Fibroblast of skin of left quadriceps (primary cell): ENCODE measurements around the gene EPS8L2.
"Not testable (repeated sequence)": the region's sequence is repeated elsewhere in the genome, so short reads cannot be mapped to it uniquely, and the experiment has no call there.

Experiments
- DNase-seq, 2 experiments: peaks; one replicate each; pipeline ENCODE4 v3.0.0-alpha.2; 2013; ENCODE audit warnings: low read depth in 2 of 2

EPS8L2 gene

GRCh38 chr11:725624-726202, 19.7 kb downstream of the EPS8L2 start:
- DNase-seq = no peak

DNA sequence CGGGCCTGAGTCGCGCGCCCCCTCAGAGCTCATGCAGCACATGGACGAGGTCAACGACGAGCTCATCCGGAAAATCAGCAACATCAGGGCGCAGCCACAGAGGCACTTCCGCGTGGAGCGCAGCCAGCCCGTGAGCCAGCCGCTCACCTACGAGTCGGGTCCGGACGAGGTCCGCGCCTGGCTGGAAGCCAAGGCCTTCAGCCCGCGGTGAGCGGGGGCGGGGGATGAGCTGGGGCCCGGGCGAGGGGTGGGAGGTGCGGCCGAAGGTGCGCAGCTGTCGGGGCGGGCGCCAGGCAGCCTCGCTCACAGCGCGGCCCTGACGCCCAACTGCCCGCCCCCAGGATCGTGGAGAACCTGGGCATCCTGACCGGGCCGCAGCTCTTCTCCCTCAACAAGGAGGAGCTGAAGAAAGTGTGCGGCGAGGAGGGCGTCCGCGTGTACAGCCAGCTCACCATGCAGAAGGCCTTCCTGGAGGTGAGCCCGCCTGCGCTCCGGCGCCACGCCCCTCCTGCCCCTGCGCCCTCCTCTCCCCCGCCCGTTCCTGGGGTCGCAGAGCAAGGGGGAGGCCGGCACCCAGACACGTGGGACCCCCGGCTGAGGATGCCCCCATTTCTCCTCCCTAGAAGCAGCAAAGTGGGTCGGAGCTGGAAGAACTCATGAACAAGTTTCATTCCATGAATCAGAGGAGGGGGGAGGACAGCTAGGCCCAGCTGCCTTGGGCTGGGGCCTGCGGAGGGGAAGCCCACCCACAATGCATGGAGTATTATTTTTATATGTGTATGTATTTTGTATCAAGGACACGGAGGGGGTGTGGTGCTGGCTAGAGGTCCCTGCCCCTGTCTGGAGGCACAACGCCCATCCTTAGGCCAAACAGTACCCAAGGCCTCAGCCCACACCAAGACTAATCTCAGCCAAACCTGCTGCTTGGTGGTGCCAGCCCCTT, 20.5 kb downstream of the EPS8L2 start:
- DNase-seq = no peak

GRCh38 chr11:727281-727701, 21.3 kb downstream of the EPS8L2 start:
- DNase-seq = no peak

DNA sequence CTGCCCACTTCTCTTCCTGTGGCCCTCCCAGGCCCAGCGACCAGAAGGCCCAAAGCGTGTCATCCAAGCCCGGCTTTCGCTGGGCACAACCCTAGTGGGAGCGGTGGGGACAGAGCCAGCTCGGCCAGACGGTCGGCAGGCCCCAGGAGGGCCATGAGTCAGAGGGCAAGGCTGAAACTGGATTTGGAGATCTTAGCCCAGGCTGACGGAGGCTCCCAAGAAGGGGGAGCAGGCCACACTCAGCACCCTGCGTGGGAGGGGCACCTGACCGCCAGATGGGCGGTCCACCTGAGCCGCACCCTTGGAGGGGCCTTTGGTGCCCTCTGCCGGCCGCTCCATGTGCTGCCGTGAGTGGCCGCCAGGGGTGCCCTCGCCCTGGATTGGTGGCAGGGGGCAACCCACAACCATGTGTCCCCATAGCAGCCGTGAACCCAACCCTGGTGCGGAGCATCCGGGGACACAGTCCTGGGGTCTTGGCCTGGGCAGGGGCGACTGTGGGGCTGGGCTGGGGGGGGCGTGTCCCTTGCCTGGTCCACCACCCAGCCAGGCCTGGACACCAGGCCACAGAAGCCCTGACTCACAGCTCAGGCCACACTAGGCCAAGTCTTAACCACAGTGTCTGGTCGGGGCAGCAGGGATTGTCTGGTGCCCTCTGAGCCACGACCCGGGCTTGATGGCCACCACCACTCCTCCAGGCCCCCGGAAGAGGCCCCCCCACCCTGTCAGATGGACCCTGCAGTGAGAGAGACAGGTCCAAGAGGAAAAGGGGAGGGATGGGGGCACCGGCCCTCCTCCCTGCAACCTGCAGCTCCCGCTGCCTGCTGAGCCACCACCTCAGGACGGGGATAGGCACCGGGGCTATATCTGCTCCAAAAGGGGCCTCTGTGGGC, 22.1 kb downstream of the EPS8L2 start:
- no peak for DNase-seq

- no peak for DNase-seq
Observed at GRCh38 chr11:728901-729491, 23.0 kb downstream of the EPS8L2 start.

- DNase-seq = no peak
Observed at GRCh38 chr11:729492-730074, 23.6 kb downstream of the EPS8L2 start.

GRCh38 chr11:733072-733471, 27.0 kb downstream of the EPS8L2 start:
- no peak for DNase-seq

- not testable (repeated sequence) for DNase-seq
Observed at GRCh38 chr11:734541-734940, 28.5 kb downstream of the EPS8L2 start.

DNA sequence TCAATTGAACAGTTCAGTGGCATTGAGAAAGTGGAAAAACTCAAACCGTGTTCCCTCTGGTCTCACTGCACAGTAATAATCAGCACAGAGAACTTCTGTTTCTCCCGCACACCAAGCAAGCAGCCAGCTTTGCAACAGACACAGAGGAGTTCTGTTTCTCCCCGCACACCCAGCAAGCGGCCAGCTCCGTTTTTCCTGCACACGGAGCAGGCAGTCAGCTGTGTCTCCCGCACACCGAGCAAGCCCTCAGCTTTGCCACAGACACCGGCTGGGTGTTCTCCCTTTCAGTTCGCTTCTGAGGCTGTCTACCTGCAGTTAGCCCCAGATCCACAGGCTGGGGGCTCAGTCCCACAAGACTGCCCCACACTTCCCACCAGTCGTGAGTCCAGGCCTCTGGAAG, 31.3 kb downstream of the EPS8L2 start:
- no peak for DNase-seq

DNA sequence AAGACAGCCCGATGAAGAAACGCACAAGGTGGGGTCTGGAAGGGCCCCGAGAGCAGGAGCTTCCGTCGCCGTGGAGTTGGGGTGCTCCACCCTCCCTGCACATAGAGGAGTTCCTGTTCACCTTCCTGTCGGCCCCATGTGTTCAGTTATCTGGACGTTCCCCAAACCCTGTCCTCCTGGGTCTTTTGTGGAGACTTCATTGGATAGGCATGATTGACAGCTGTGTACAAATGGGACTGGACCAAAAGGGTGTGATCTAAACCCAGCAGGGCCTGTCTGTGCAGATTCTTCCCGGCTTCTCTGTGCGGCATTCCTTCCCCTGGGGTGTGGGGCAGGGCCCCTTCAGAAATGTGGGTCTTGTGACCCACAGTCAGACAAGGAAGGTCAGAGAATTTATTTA, 31.9 kb downstream of the EPS8L2 start:
- not testable (repeated sequence) for DNase-seq

DNA sequence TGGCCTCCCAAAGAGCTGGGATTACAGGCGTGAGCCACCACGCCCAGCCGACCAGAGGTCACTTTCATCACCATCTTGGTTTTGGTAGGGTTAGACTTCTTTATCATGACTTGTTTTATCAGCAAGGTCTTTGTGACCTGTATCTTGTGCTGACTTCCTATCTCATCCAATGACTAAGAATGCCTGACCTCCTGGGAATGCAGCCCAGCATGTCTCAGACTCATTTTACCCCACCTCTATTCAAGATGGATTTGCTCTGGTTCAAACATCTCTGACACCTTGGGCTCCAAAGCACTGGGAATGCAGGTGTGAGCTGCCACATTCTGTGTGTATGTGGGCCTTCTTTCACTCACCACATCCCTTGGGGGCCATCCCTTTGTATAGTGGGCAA, 36.1 kb downstream of the EPS8L2 start:
- no peak for DNase-seq

GRCh38 chr11:742571-743201, 36.7 kb downstream of the EPS8L2 start:
- no peak for DNase-seq

- DNase-seq = no peak
Observed at GRCh38 chr11:745428-745827, 39.4 kb downstream of the EPS8L2 start.

- no peak for DNase-seq
Observed at GRCh38 chr11:746289-747157, 40.5 kb downstream of the EPS8L2 start.

- peak; percentile 53 to 60 for DNase-seq
Observed at GRCh38 chr11:747158-748006, 41.4 kb downstream of the EPS8L2 start, which contains the start of gene TALDO1. Gene TALDO1 (plus strand): TSS chr11:747464. CDS start chr11:747482, 18 bp downstream.

- no peak for DNase-seq
Observed at GRCh38 chr11:748007-748359, 42.0 kb downstream of the EPS8L2 start.

DNA sequence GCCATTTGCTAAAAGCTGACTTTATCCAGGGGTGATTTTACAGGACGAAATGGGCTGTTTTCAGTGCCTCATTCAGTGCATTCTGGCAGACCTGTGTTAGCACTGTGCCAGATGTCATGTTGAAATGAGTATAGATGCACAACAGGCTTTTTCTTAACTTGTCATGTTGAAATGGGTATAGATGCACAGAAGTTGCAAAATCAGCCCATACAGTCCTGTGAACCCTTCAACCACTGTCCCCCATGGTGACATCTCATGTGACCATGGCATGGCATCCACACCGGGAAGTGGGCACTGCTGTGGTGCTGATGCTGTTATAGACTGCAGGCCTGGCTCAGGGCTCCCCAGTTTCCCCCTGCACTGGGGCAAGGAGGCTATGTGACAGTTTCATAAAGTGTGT, 43.7 kb downstream of the EPS8L2 start:
- no peak for DNase-seq

GRCh38 chr11:760236-760635, 54.2 kb downstream of the EPS8L2 start:
- DNase-seq = no peak

DNA sequence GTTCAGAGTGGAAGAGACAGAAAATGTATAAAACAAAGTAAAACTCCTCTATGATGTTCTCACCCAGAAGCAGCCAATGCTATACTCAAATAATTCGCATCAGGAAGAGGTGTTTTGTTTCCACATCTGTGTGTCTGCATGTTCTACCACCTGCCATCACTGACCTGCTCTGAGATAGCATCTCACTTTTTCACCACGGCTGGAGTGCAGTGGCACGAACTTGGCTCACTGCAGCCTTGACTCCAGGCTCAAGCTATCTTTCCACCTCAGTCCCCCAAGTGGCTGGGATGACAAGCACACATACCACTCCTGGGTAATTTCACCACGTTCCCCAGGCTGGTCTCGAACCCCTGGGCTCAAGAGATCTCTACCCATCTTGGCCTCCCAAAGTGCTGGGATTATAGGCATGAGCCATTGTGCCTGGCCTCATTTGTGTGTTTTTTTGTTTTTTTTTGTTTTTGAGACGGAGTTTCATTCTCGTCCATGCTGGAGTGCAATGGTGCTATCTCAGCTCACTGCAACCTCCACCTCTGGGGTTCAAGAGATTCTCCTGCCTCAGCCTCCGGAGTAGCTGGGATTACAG, 55.6 kb downstream of the EPS8L2 start:
- DNase-seq = no peak
